Naive B cell (primary cell): ENCODE data around the gene VPS16. TPM values are rescaled to one million over a fixed set of nuclear protein-coding genes. Genes with fewer than 3 reads are reported as not detected.

Experiments used
- ATAC-seq, 2 donors: fragments of 150-1000 bp; cut with Tn5 transposase; 2 replicates each; pipeline ENCODE4 v1.10.0; 2021; ENCODE audit warnings: low read depth in 2 of 2, mild to moderate bottlenecking in 2 of 2, moderate library complexity in 2 of 2
- DNase-seq: peaks from one replicate; pipeline ENCODE4 v3.0.0; 2022
- H3K27ac Mint-ChIP-seq, 6 donors: one replicate each; pipeline ENCODE4 v1.8.0; 2020 to 2022; ENCODE audit warnings: mild to moderate bottlenecking in 6 of 6, mixed read lengths in 6 of 6, moderate library complexity in 5 of 6, inconsistent platforms in 2 of 6
- H3K27me3 Mint-ChIP-seq, 3 donors: one replicate each; pipeline ENCODE4 v1.8.0; 2021 to 2022; ENCODE audit warnings: mixed read lengths in 3 of 3, mild to moderate bottlenecking in 1 of 3
- H3K36me3 Mint-ChIP-seq, 2 donors: one replicate each; pipeline ENCODE4 v1.8.0; 2020 to 2022; ENCODE audit warnings: mixed read lengths in 2 of 2, inconsistent platforms in 1 of 2, mild to moderate bottlenecking in 1 of 2
- H3K4me1 Mint-ChIP-seq, 3 donors: one replicate each; pipeline ENCODE4 v1.8.0; 2020 to 2022; ENCODE audit warnings: mixed read lengths in 3 of 3, inconsistent platforms in 1 of 3, mild to moderate bottlenecking in 1 of 3, moderate library complexity in 1 of 3
- H3K4me3 Mint-ChIP-seq, 8 donors: one replicate each; pipeline ENCODE4 v1.8.0; 2020 to 2022; ENCODE audit warnings: mild to moderate bottlenecking in 8 of 8, mixed read lengths in 8 of 8, moderate library complexity in 8 of 8, inconsistent platforms in 2 of 8
- H3K9me3 Mint-ChIP-seq, 7 donors: one replicate each; pipeline ENCODE4 v1.8.0; 2020 to 2022; ENCODE audit warnings: mixed read lengths in 7 of 7, mild to moderate bottlenecking in 5 of 7, inconsistent platforms in 2 of 7, moderate library complexity in 1 of 7
- polyA plus RNA-seq, 6 donors: library from polyadenylated mRNA; unstranded; fragments of 300-500 nt; fragmentation: Illumina TruSeq; gene quantifications; one replicate each; pipeline ENCODE4 v1.2.3, GENCODE V29; 2021; ENCODE audit warnings: low read depth in 6 of 6

VPS16 gene
- polyA plus RNA-seq, 6 donors from 2014 or later = 23.2 to 36.6 (median 29.1) TPM

DNA sequence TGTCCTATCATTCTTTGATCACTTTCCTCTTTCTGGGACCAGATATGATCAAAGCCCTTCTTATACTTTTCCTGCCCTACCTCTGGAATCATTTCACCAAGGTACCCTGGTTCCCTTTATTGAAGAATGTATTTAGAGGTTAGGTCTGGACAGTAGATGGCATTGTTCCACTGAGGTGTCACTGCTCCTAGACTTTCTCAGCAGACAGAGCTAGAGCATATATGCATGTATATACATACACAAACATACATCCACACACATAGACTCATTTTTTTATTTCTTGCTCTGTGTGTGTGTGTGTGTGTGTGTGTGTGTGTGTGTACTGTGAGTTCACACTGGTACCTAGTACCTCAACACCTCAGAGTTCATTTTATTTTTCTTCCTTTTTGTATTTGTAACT is 73.6 kb downstream of the VPS16 start:
- Mint-ChIP-seq H3K36me3 (no peaks in the 10 kb centered on the region), H3K27me3 (no peaks in the 10 kb centered on the region), H3K27ac (no peak overlapping the region), H3K9me3 (no peaks in the 10 kb centered on the region), H3K4me1 (peaks cover 16 to 19% (median 17%) of the 10 kb centered on the region in 3 donors), H3K4me3 (no peak overlapping the region)
- DNase-seq = no peak
- ATAC-seq = no peak

Other genes with a start within 250 kb of the VPS16 start
- 100 to 1,000 TPM in 3 of 6 donors, 10 to 100 TPM in 3; 67.7 to 115 (median 95.8) TPM for gene NOP56, start 188.1 kb upstream of the VPS16 start, polyA plus RNA-seq
- 100 to 1,000 TPM; 110 to 149 (median 128) TPM for gene IDH3B, start 176.5 kb upstream of the VPS16 start, polyA plus RNA-seq
- gene EBF4, start 148.0 kb upstream of the VPS16 start, polyA plus RNA-seq = under 1 TPM in 1 of 6 donors, not detected in 5; 0.28 TPM
- not detected for gene CPXM1, start 40.1 kb upstream of the VPS16 start, polyA plus RNA-seq
- gene C20orf141, start 25.8 kb upstream of the VPS16 start, polyA plus RNA-seq = not detected
- gene TMEM239, start 24.4 kb upstream of the VPS16 start, polyA plus RNA-seq = not detected
- 10 to 100 TPM; 16.6 to 38.4 (median 22.5) TPM for gene PCED1A, start 90 bp upstream of the VPS16 start, polyA plus RNA-seq
- 10 to 100 TPM; 22.9 to 50.9 (median 31.6) TPM for gene PTPRA, start 32.7 kb downstream of the VPS16 start, polyA plus RNA-seq
- not detected for gene GNRH2, start 202.9 kb downstream of the VPS16 start, polyA plus RNA-seq
- 10 to 100 TPM; 64.0 to 94.6 (median 79.8) TPM for gene MRPS26, start 205.3 kb downstream of the VPS16 start, polyA plus RNA-seq
- gene OXT, start 230.9 kb downstream of the VPS16 start, polyA plus RNA-seq = 1 to 10 TPM in 3 of 6 donors, under 1 TPM in 1, not detected in 2; 0.79 to 1.5 (median 1.2) TPM
- gene AVP, start 244.0 kb downstream of the VPS16 start, polyA plus RNA-seq = not detected